HG03457 (cell line): ENCODE results near the gene VPS33B.

Source experiments
- ATAC-seq: cut with Tn5 transposase; IDR thresholded peaks from one replicate; pipeline ENCODE4 v1.9.1; 2021; ENCODE audit warnings: moderate number of reproducible peaks; ENCODE audit not compliant: unreplicated experiment

Gene VPS33B

DNA sequence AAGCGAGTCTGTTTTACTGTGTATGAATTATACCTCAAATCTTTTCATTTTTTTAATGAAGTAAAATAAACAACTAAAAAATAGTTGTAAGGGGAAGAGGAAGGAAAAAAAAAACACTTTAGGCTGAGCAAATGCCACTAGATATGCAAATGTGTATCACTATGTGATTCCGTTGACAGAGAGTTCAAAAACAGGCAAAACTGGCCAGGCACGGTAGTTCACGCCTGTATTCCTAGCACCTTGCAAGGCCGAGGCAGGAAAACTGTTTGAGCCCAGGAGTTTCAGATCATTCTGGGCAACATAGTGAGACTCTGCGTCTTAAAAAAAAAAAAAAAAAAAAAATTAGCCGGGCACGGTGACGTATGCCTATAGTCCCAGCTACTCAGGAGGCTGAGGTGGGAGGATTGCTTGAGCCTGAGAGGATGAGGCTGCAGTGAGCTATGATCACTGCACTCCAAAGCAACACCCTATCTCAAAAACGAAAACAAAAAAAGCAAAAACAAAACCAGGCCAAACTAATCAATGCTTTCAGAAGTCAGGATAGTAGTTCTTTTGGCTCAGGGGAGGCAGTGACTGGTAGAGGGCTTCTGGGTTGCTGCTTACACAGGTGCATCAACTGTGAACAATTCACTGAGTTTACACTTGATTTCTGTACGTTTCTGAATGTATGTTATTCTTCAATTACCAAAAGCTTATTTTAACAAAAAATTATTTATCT, 35.4 kb downstream of the VPS33B start:
- ATAC-seq: no peak

DNA sequence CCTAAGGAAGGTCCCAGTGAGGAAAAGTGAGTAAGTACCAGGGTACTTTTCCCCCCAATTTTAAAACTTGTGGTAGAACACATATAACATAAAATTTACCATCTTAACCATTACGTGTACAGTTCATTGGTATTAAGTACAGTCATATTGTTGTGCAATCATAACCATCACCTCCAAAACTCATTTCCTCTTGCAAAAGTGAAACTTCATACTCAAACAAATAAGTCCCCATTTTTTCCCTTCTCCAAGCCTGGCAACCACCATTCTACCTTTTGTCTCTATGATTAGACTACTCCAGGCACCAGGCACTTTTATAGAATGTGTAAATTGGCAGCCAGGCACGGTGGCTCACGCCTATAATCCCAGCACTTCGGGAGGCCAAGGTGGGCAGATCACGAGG, 40.3 kb downstream of the VPS33B start:
- no peak for ATAC-seq

DNA sequence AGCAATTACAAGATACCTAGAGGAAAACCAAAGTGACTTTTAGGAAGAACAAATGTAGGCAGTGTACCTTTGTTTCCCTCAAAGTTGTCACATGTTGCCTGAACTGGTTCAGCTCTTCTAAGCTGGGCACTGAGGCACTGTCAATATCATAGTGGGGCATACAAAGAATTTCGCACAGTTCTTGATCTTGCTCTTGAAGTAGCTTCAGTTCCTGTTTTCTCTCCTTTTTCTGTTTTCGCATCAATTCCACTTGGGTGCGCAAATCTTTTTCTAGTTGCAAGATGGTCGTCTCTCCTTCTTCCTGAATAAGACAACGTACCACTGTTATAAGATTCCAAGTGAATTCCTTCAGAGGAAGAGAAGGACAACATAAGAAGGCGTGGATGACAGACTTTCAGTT, 40.7 kb downstream of the VPS33B start:
- ATAC-seq: no peak

DNA sequence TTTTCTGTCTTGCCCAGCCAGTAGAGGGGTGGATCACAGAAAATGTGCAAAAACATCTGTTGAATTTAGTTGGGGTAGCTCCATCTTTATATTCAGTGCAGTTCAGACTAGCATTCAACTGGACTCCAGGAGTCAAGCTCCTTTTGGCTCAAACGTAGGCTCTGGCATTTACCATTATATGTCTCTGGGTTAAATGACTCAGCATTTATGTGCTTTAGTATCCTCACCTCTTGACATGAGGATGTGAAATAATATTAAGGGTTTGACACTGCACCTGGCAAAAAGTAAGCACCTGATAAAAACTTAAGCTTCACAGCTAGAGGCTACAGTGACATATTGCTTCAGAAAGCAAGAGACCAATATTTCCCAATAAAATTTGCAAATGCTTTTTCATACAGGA, 42.8 kb downstream of the VPS33B start:
- no peak for ATAC-seq

DNA sequence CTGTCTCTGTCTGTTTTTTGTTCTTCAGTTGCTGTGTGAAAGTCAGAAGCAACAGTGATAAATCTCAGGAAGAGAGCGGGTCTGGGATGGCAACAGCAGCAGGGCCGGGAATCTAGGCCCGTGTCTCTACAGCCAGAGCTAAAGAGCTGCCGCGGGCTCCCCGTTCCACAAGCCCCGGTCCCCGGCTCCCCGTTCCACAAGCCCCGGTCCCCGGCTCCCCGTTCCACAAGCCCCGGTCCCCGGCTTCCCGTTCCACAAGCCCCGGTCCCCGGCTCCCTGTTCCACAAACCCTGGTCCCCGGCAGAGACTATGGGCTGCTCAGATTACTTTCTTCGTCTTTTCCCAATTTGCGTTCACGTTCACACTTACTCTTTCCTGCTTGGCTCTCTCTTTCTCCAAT, 48.2 kb downstream of the VPS33B start:
- ATAC-seq: no peak

DNA sequence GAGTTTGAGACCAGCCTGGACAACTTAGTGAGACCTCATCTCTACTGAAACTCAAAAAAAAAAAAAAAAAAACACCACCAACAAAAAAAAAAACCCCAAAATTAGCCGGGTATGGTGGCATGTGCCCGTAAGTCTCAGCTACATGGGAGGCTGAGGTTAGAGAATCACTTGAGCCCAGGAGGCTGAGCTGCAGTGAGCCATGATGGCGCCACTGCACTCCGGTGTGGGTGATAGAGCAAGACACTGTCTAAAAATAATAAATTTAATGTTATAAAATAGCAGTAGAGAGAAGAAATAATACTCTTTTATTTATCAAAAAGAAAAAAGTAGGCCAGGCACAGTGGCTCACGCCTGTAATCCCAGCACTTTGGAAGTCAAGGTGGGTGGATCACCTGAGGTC, 50.3 kb downstream of the VPS33B start:
- no peak for ATAC-seq

DNA sequence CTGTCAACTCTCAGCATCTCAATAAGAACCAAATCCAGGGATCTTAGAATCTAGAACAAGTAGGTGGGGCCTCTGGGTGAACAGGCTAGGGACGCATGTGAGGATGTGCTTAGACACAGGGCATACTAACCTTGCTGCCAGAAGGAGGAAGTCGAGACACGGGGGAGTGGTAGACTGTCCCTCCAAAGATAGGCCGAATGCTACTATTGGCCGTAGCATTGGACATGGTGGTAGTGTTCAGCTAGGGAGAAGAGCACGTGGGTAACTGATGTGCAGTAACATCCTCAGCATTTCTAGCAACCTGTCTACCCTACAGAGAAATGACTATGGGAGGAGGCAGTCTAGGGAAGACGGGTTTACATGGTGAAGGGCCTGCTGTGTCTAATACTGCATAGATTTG, 52.1 kb downstream of the VPS33B start:
- no peak for ATAC-seq

DNA sequence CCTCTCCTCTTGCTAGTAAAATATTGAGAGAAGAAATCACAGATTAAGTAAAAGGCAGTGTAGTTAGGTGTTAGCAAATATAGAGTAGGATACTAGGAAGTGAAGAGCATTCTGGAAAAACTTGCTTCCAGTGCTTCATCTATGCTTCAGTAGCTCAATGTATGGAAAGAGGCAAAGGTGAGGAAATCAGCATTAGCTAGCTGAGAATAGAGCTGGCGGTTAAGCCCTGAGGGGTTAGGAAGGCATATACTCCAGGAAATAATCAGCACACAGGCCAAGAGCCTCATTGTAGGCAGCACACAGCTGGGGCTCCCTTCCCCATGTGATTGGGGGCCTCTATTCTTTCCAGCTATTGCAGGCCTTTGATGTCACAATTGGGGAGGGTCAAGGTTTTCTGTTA, 54.0 kb downstream of the VPS33B start:
- no peak for ATAC-seq

DNA sequence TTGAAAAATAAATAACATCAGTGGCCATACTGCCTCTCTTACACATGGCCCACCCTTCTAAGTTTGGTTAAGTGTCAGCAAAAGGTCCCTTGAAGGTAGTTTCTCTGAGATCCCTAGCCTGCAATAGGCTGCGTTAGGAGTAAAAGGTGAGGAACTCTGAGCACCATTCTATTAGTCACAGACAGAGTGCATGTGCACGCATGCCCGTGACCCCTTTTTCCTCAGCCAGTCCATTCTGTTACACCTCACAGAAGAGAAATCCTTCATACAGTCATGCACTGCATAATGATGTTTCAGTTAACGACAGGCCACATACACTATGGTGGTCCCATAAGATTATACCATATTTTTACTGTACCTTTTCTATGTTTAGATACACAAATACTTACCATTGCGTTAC, 55.2 kb downstream of the VPS33B start:
- no peak for ATAC-seq

DNA sequence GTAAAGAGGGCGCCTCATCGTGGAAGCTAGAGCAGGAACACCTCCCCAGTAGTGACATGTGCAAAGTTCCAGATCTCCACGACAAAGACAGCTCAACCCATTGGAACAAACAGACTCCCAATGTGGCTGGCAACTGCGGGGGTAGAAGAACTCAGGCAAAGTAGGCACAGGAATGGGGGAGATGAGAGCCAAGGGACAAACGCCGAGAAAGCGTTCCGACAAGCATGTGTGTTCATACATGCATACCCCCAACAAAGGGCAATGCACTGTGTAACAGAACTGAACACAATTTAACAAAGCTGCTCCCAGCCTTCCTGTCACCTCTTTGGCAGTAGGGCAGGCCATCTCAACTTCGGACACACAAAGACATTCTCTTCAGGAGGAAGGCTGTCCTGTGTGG, 56.1 kb downstream of the VPS33B start:
- ATAC-seq: no peak

DNA sequence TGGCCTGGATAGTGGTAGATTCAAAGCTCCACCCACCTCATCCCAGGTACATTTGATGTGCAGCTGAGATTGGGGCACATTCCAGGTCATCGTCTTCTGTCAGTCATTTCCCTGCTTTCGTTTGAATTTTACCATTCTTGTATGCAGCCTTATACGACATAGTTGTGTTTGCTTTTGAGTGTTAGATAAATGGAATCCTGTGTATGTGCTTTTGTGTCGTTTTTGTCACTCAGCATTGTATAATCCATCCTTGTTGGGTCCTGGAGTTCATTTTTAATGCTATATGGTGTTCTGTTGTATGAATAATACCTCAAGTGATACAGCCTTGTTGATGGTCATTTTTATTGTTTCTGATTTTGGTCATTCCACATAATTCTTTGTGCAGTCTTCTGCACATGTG, 60.4 kb downstream of the VPS33B start:
- ATAC-seq: no peak

DNA sequence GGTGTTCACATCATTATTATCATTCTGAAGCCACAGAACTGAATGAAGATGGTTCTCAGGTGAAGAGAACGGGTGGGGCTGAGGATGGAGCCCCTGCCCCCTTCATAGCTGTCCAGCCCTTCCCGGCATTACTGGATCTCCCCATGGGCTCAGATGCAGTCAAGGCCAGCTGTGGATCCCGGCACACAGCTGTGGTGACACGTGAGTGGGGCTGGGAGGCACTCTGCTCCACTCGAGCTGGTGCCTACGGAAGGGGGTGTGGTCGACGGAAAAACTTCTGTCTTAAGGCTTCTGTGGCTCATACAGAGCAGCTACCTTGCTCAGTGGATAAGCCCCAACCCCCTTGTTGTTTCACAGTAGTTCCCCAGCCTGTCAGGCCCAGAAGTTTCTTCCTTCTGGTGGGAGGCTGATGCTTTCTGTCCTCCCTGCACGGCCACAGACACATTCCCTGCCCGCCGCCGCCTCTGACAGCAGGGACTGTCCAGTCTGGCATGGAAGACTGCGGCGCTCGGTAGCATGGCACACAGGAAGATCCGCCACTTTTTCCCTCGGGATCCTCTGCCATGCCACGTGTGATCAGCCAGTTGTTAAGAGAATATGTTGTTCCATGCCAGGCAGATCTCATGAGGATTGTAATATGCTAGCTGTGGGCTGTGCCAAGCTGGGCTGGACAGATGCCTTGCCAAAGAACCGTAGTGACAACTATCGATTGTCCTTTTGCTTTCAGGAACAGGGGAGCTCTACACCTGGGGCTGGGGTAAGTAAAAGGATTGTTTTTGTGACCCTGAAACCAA, 61.9 kb downstream of the VPS33B start:
- ATAC-seq: no peak

DNA sequence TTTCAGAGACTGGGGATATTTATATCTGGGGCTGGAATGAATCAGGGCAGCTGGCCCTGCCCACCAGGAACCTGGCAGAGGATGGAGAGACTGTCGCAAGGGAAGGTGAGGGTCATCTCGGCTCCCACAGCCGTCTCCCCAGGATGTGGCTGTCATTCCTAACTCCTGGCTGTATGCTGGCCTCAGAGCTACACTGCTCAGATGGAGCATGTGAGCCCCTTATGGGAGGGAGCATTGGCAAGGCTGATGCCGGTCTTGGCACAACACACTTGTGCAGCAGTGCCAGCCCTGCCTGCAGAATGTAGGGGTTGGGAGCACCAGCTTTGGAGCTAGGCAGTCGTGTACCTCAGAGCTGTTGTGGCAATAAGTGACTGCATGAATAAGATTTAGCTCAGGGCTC, 62.5 kb downstream of the VPS33B start:
- ATAC-seq: no peak

DNA sequence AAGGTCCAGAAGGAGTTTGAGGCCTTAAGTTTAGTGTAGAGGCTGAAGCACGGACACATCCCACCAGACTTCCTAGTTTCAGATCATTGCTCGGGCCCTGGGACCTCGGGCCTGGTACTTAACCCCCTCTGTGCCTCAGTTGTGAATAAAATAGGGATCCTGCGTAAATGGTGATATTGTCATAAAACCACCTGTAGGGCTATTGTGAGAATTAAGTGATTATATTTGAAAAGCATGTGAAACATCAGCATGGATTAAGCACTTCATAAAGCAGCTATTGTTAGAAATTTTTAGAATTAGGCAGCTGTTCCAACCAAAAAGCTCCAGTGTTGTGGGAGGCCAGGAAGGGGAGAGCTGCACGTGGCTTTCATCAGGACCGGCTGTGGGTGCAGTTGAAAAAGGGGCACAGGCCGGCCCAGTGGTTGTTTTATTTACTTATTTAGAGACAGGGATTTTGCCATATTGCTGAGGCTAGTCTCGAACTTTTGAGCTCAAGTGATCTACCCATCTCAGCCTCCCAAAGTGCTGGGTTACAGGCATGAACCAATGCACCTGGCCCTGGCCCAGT, 63.3 kb downstream of the VPS33B start:
- no peak for ATAC-seq

DNA sequence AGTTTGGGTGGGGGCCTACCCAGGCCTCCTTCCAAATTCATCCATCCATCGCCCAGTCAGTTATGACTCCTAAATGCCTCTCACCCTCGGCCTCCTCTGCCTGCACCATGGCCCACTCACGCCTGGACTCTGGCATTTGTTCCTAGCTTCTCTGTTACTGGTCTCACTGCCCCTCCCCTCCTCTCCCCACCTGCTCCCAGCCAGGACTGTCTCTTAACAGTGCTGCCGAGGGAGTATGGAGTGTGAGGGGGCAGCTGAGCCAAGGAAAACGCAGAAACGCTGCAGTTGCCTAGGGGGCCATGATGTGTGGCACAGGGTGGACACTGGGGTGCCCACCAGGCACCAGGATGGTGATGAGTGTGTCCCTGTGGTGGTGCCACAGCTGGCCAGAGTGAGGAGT, 64.6 kb downstream of the VPS33B start:
- no peak for ATAC-seq

DNA sequence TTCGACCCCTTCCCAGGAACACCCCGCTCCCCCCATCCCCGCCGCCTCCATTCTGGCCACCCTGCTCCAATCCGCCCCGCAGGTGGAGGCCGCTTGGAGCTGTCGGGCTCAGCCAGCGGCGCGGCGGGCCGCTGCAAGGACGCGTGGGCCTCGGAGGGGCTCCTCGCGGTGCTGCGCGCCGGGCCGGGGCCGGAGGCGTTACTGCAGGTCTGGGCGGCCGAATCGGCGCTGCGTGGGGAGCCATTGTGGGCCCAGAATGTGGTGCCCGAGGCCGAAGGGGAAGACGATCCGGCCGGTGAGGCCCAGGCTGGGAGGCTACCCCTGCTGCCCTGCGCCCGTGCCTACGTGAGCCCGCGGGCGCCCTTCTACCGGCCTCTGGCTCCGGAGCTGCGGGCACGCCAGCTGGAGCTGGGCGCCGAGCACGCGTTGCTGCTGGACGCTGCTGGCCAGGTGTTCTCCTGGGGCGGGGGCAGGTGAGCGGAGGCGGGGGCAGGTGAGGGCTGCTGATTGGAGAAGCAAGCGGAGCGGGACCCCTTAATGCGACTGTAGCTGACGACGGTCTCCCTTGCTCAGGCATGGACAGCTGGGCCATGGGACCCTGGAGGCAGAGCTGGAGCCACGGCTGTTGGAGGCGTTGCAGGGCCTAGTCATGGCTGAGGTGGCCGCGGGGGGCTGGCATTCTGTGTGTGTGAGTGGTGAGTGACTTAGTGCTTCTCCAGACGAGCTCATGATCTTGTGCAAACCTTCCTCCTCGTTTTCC, 65.2 kb downstream of the VPS33B start:
- no peak for ATAC-seq

DNA sequence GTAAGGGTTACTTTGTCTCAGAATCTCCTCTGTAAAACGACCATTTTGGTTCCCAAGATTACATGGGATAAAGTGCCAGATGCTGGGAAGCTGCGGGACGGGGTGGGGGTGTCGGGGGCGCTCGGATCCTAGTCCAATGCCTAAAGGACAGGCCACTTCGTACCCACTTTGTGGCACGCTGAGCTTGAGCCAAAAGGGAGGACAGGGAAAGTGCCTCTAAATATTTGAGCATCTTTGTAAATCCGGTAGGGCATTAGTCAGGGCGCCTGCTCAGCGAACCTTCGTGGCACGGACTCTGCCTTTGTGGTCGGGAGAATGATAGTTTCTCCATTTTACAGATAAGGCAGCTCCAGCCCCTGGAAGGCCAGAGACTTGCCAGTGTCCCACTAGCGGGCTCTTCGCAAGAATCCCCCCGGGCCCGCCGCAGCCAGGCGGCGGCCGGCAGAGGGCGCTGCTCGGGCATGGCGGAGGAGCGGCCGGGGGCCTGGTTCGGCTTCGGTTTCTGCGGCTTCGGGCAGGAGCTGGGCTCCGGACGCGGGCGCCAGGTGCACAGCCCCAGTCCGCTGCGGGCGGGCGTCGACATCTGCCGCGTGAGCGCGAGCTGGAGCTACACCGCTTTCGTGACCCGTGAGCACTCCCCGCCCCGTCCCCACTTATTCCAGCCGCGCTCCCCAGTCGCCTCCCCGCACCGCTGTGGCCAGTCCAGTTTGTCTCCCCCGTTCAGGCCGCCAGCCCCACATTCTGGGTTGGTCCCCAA, 65.9 kb downstream of the VPS33B start:
- ATAC-seq: no peak

DNA sequence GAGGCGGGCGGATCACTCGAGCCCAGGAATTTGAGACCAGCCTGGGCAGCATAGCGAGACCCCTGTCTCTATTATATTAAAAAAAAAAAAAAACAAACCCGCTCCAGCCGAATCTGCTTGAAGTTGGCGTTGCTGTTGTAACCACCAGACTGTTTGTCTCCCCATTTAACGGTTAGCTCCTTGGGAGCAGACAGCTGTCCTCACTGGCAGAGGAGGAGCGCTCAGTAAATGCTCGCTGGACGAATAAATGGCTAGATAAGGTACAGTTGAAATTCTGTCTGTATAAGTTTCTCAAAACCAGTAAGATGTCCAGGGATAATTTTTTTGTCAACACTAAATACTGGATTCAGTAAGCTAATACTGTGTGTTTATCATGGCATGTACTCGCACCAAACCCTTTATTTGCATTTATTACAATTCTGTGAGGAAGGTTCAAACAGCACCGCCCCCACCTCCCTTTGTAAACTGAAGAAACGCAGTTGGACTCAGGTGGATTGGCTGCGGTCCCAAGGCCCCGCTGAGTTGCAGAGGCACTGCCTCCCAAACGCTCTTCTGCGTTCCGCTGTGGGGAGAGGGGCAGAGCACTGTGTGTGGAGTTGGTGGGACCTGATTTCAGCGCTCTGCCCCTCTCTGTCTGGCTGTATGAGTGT, 66.6 kb downstream of the VPS33B start:
- no peak for ATAC-seq

DNA sequence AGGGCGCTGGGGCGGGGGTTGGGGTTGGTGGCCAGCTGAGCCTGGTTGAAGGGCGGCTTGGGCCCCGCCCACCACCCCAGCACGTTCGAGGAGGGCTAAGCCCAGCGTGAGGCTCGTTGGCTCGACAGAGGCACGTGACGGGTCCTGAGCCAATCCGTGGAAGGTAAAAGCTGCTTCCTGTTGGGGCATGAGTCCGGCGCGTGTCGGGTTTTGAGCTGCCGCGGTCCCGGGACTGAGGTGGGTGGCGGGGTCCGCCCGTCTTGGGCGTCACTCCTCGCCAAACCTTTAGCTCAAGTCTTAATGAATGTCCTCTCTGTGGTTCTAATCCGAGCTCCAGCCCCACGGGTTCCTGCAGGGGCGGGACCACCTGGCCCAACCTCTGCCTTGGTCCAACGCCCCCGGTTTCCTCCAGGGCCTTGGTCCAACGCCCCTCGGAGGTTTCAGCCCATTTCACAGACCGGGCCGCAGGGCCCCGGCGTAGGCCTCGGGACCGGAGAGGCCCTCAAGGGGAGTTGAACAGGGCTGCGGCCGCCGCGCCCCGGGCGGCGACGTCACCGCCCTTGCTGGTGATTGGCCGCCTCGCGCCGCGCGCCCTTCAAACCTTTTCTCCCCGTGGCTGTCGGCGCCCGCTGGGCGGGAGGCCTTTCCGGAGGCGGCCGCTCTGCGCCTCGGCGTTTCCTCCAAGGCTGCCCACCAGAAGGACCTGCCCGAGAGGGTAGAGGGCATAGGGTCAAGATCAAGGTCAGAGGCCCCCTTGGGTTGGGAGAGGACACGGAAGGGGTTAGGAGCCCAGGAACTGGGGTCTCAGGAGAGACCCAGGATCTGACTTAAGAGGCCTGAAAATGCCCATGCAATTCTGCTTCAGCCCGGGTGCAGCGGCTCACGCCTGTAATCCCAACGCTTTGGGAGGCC, 67.4 kb downstream of the VPS33B start, which contains the start of gene RCCD1:
Gene RCCD1 (plus strand): TSS at position 173 of the 912 bp plus-strand sequence. CDS start 1,851 bp downstream, outside the sequence.
- ATAC-seq: peak; percentile 94
